Panc1 (cell line): ENCODE data around the gene PIAS1. TPM values are rescaled to one million over a fixed set of nuclear protein-coding genes. Genes with fewer than 3 reads are reported as not detected.

ENCODE experiments used
- ATAC-seq: fragments of 200-7000 bp; cut with Tn5 transposase; 2 replicates; pipeline ENCODE4 v1.9.1; 2020; ENCODE audit warnings: mild to moderate bottlenecking, moderate library complexity
- BruUV-seq: library from RNA; stranded (reverse); fragments of 400-500 nt; replicated peaks from 2 replicates; lab custom pipeline; 2021; lab: Mats Ljungman, UMichigan
- CTCF ChIA-PET: fragments of 300-600 bp; sonication (Branson Sonifier 250); formaldehyde crosslinking; loops from one replicate; lab custom pipeline; 2022; ENCODE audit warnings: antibody characterized with exemption; lab: Charles Lee
- POLR2A ChIA-PET: fragments of 300-600 bp; sonication (Branson Sonifier 250); formaldehyde crosslinking; loops from one replicate; lab custom pipeline; 2022; ENCODE audit warnings: antibody characterized with exemption; lab: Charles Lee
- DNase-seq: peaks from one replicate; pipeline ENCODE4 v3.0.0-alpha.2; 2010; ENCODE audit warnings: low read depth, low spot score
- H3K27ac ChIP-seq: 2 replicates; pipeline ENCODE4 v1.5.1; 2011; ENCODE audit warnings: mild to moderate bottlenecking, low read length, inconsistent platforms
- H3K27me3 ChIP-seq: fragments of 200-500 bp; sonication (Bioruptor generic); 2 replicates; pipeline ENCODE4 v1.6.0; 2014; ENCODE audit warnings: low read length, inconsistent platforms; ENCODE audit not compliant: control insufficient read depth, insufficient read depth
- H3K36me3 ChIP-seq: fragments of 200-500 bp; sonication (Bioruptor generic); 2 replicates; pipeline ENCODE4 v1.5.1; 2014; ENCODE audit warnings: inconsistent platforms, mild to moderate bottlenecking, low read length, moderate library complexity; ENCODE audit not compliant: control insufficient read depth, insufficient read depth
- H3K4me1 ChIP-seq: 2 replicates; pipeline ENCODE4 v1.5.1; 2011; ENCODE audit warnings: inconsistent platforms, mild to moderate bottlenecking, low read length, moderate library complexity; ENCODE audit not compliant: control insufficient read depth, insufficient read depth
- H3K4me3 ChIP-seq, 2 experiments: 2 replicates each; pipeline ENCODE4 v1.5.1; 2011 to 2012; ENCODE audit warnings: low read depth in 2 of 2, low read length in 2 of 2, mild to moderate bottlenecking in 2 of 2, inconsistent platforms in 1 of 2, moderate library complexity in 1 of 2
- H3K9me3 ChIP-seq: fragments of 200-500 bp; sonication (Bioruptor generic); 2 replicates; pipeline ENCODE4 v1.5.1; 2014; ENCODE audit warnings: low read depth, mild to moderate bottlenecking, inconsistent platforms, low read length, moderate library complexity; ENCODE audit not compliant: control insufficient read depth, insufficient read depth
- CTCF ChIP-seq: fragments of 450-650 bp; IDR thresholded peaks from 2 replicates; pipeline ENCODE4 v1.5.1; 2017; ENCODE audit warnings: mild to moderate bottlenecking
- POLR2AphosphoS5 ChIP-seq: IDR thresholded peaks from 2 replicates; pipeline ENCODE4 v1.6.1; 2012; ENCODE audit warnings: mild to moderate bottlenecking, low read depth, low read length, moderate library complexity
- REST ChIP-seq, 2 experiments: IDR thresholded peaks; 2 replicates each; pipeline ENCODE4 v1.6.1; 2011 to 2012; ENCODE audit warnings: low read depth in 2 of 2, control low read depth in 1 of 2, low read length in 1 of 2, mild to moderate bottlenecking in 1 of 2, moderate library complexity in 1 of 2; ENCODE audit not compliant: insufficient read depth in 1 of 2
- SIN3A ChIP-seq: IDR thresholded peaks from 2 replicates; pipeline ENCODE4 v1.6.1; 2012; ENCODE audit warnings: low read depth, mild to moderate bottlenecking, low read length, moderate library complexity, borderline replicate concordance; ENCODE audit not compliant: insufficient read depth
- TCF7L2 ChIP-seq: IDR thresholded peaks from 2 replicates; pipeline ENCODE4 v1.6.1; 2011; ENCODE audit warnings: mild to moderate bottlenecking, low read depth, low read length, inconsistent platforms
- in situ Hi-C: cut with HindIII; loops from 2 replicates; pipeline ENCODE4 v1.10.0; 2016; ENCODE audit warnings: low sequenced_read_pairs, low pct_unique_long_range_greater_than_20kb
- intact Hi-C: fragments of 100-400 bp; cut with micrococcal nuclease; formaldehyde crosslinking; loops from one replicate; pipeline ENCODE4 v1.10.0; 2022; ENCODE audit not compliant: unreplicated experiment
- total RNA-seq: library from RNA; stranded (reverse); gene quantifications from one replicate; pipeline ENCODE4 v1.2.1, GENCODE V29; 2021; ENCODE audit not compliant: unreplicated experiment

PIAS1 gene
- total RNA-seq, 1 experiment from 2014 or later = 44.5 TPM

- Histone ChIP-seq H3K27me3 (no peaks in the 10 kb centered on the region), H3K4me3 (peak overlapping the region; percentile 83 to 89), H3K9me3 (no peaks in the 10 kb centered on the region), H3K4me1 (peaks cover 16% of the 10 kb centered on the region), H3K27ac (peak overlapping the region; percentile 77), H3K36me3 (no peaks in the 10 kb centered on the region)
- peak; percentile 50 for ATAC-seq
- CTCF ChIA-PET = no interaction called here
- POLR2A ChIA-PET = no interaction called here
- no peak for DNase-seq
- in situ Hi-C loops = no loop called here
- BruUV-seq = TSS peak; percentile 94
- TF ChIP-seq POLR2AphosphoS5 = no peak
- intact Hi-C loops = no loop called here
These were observed 176.3 kb downstream of the PIAS1 start for GRCh38 chr15:68230157-68231100.

- ATAC-seq = no peak
- intact Hi-C loops (no loop called here), in situ Hi-C loops (no loop called here)
- no peaks in the 10 kb centered on the region for H3K27me3 ChIP-seq
- no peaks in the 10 kb centered on the region for H3K9me3 ChIP-seq
- H3K4me3 ChIP-seq = no peak overlapping the region
- no TSS peak for BruUV-seq
- H3K36me3 ChIP-seq = no peaks in the 10 kb centered on the region
- H3K27ac ChIP-seq = no peak overlapping the region
- CTCF ChIA-PET = interaction anchor here (0.6 to 1.3 kb wide), 2 partner anchors 36 to 75 kb away, joined by 6 read pairs; no protein-coding TSS in a partner anchor
- H3K4me1 ChIP-seq = peaks cover 16% of the 10 kb centered on the region
- POLR2A ChIA-PET = no interaction called here
- no peak for DNase-seq
- TF ChIP-seq CTCF = no peak
- no peak for TF ChIP-seq SIN3A
These were observed 177.1 kb downstream of the PIAS1 start for GRCh38 chr15:68231102-68231818.

GRCh38 chr15:68232449-68232848, 178.3 kb downstream of the PIAS1 start:
- CTCF ChIA-PET = interaction anchor here (1.3 kb wide), 1 partner anchor 74 kb away, joined by 6 read pairs; no protein-coding TSS in a partner anchor
- ATAC-seq = no peak

More at GRCh38 chr15:68232449-68232848, 178.3 kb downstream of the PIAS1 start:
- intact Hi-C loops (no loop called here), in situ Hi-C loops (no loop called here)
- Histone ChIP-seq H3K4me1 (peaks cover 14% of the 10 kb centered on the region), H3K36me3 (no peaks in the 10 kb centered on the region), H3K9me3 (no peaks in the 10 kb centered on the region), H3K4me3 (no peak overlapping the region), H3K27me3 (no peaks in the 10 kb centered on the region), H3K27ac (no peak overlapping the region)
- no TSS peak for BruUV-seq
- no peak for TF ChIP-seq POLR2AphosphoS5
- TF ChIP-seq TCF7L2 = no peak
- TF ChIP-seq REST (IDR thresholded peaks at IDR 0.05; ENCODE audit: insufficient read depth in 1 of 2, low read depth in 2 of 2, low read length in 1 of 2) = no peak
- no peak for TF ChIP-seq SIN3A
- no peak for TF ChIP-seq CTCF
- POLR2A ChIA-PET = no interaction called here
- DNase-seq = no peak
